GM21576 (cell line): ENCODE measurements around the gene SLC8A1.

ENCODE experiments used
- ATAC-seq: cut with Tn5 transposase; IDR thresholded peaks from one replicate; pipeline ENCODE4 v1.9.1; 2021; ENCODE audit warnings: mild to moderate bottlenecking, moderate library complexity; ENCODE audit not compliant: unreplicated experiment

The SLC8A1 gene

DNA sequence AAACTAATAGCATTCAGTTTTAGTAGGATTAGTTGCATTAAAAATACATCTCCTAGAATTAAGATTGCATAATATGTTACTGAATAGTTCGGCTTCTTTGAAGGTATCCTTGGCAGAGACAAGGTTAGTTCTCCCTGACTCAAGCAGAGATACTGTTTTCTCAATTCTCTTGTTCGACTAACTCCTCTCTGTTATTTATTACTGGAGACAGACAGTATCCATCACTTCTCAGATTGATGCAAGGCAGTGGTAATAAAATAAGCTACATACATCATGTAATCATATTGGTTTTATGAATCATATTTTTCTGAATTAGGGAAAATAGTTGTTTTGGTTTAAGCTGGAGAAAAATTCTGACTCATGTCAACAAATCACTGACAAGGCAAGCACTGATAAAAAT, 134.8 kb downstream of the SLC8A1 start:
- no peak for ATAC-seq

DNA sequence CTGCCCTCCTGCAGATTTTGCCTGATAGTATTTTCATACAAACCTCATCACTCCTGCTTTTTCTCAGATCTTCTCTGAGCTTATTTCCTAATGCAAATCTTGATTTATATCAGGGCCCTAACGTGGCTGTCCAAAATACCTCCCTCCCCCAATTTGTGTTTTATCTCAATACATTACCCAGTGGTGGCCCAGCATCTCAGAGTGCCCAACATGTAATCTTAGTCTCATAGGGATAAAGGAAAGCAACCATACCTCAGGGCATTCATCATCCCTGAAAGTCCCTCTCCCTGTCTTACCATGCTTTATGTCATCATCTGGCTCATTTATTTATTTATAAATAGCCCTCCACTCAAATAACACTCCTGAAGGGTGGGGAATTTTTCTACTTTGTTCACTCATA, 135.3 kb downstream of the SLC8A1 start:
- ATAC-seq, result no peak

DNA sequence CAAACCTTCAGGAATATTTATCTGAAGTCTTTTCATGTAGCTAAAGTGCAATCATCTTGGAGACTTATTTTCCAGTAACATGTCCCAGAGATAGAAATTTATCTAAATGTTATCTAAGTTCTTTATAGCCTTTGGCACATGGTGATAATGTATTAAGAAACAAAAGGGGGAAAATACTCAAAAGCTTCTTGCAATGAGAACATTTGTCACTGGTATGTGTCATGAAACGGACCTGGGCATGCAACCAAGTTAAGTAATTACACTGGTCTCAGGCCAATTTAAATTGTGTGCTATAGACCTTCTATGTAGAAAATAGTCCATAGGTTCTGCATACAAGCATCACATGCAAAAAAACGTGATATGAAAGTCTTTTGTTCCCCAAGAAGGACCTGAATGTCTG, 136.2 kb downstream of the SLC8A1 start:
- no peak for ATAC-seq

DNA sequence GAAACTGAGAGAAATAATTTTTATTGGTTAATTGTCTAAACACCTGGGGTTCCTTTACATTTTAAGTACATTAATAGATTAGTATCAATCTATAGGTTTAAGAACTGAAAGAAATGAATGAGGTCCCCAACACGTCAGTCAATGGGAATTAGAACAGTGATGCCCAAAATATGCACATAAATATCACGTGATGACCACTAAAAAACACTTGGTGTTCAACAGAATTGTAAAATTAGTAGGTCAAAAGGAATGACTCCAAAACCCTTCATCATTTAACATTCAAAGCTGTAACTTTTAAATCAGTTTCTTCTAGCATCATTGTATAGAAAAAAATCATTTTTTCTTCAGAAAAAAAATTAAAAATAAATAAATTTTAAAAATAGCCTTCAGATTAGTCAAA, 140.9 kb downstream of the SLC8A1 start:
- ATAC-seq, result no peak

DNA sequence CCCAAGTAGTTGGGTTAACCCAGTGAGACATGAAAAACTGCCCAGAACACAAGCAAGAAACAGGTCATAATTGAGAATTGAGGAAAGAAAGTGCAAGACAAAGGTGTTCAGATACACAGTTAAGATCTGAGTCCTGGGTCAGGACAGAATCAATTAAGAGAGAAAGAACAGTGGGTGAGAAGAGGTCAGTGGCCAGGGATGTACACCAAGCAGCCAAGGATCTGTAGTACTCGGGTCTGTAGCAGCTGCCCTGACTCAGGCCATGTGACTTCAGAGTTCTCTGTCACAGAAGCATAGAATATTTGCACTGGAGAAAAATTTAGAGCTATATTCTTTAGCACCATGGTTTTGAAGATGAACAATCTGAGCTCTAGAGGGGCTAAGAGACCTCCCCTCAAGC, 141.6 kb downstream of the SLC8A1 start:
- no peak for ATAC-seq

DNA sequence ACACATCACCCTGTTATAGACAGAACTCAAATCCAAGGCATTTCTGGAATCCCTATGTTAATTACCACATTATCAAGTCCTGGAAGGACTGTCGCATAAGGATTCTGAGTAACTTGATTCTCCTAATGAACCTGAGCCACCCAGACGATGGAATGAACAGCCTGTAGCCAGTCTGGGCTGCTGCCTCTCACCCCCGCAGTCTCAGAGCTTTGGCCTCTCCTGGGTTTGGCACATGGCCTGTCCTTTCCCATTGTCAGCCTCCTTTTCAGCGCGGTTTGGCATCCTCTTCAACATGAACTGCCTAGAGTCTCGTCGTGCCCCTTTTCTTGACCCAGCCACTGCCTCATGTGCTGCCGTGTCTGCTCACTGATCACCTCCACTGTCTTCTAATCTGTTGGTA, 147.6 kb downstream of the SLC8A1 start:
- ATAC-seq, result no peak

DNA sequence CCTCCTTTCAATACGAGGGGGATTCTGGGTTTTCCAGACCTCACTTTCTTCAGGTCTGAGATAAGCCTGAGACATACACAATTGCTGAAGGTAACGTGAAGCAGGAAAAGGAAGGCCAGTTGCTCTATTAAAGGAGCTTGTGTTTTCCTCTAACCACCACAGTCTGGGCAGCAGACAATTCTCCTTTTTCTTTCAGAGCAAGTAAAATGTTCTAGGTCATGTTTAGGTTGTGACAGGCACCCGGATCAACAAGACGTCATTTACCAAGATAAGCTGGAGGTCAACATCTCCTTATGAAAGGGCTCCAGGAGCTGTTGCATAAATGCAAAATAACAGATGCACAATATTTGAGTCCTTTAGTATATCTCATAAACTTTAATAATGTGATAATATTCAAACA, 148.1 kb downstream of the SLC8A1 start:
- ATAC-seq, result no peak

DNA sequence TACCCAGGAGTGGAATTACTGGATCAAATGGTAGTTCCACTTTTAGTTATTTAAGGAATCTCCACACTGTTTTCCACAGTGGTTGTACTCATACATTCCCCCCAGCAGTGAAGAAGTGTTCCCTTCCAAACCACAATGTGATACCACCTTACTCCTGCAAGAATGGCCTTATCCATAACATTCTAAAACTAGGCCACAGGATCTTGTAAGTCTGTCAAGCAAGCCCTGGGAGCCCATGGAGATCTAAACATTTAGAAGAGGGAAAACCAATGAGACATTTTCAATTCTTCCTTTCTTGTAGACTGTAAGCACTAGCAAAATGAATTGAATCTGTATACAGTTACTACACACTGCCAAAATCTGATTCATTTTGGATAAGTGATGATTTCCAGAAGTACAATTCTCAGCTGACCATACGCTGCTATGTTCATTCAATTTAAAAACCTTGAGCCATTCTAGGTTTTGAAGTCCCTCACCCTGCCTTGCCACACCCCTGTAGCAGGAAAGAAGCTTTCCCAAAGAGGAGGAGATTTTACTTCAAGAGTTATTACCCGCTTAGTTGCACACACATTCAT, 149.1 kb downstream of the SLC8A1 start:
- ATAC-seq, result no peak

DNA sequence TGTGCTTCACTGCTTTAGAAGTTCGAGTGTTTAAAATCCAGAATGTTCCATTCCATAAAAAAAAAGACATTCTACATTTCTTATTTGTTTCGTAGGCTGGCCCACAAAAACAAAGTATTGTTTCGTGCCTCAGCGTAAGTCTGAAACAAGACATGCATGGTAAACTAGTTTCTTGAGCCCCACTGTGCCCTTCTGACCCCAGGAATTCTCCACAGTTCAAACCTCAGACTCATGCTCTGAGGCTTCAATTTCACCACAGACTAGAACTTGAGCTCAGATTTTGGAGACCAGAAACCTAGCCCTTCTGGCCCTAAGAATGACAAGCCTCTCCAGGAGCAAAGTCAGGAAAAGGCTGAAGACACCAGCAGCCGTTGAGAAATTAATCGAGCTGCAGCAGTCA, 151.5 kb downstream of the SLC8A1 start:
- ATAC-seq, result no peak

DNA sequence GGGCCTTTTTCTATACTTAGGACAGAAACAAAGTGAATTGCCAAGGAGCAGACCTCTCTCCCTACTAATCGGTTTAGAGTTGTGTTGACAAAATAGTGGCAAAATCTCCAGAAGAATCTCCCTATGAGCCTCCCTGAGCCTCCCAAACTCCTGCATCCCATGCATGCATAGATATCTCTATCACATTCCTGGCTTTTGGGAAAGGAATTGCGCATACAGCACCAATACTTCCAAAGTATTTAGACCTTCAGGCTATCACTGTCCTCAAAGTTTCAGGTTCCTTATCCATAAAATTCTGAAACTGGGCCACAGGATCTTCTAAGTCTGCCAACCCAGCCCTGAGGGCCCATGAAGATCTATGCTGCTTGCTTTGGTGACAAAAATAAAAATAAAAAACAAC, 152.1 kb downstream of the SLC8A1 start:
- no peak for ATAC-seq

DNA sequence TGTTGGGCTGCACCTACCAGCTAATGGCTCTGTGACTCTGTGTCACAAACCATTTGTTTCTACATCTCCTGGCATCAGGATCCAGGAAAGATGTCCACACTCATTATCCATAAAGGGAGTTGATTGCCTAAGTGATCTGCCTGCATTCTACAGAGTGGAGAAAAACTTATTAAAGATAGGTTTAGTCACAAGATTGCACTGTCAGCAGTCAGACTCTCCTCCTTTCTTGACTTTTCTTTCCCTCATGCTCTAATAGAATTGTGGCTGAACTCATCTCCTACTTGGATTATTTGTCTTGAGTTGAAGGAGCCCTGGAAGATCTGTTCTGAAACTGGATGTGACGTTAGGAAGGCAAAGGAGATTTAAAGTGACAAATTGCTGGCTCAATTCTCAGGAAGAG, 152.7 kb downstream of the SLC8A1 start:
- ATAC-seq, result no peak

DNA sequence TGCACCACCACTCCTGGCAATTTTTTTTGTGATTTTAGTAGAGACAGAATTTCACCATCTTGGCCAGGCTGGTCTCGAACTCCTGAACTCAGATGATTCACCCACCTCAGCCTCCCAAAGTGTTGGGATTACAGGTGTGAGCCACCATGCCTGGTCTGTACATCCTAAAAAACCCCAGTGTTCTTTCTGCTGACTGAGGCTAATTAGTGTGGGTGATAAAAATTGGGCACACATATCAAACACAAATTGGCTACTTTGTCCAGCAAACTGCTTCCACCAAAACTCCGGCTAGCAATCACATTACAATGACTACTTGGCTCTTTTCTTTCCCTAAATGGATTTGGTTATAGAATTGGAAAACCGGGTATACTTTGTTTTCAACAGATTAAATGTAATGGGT, 153.9 kb downstream of the SLC8A1 start:
- no peak for ATAC-seq

DNA sequence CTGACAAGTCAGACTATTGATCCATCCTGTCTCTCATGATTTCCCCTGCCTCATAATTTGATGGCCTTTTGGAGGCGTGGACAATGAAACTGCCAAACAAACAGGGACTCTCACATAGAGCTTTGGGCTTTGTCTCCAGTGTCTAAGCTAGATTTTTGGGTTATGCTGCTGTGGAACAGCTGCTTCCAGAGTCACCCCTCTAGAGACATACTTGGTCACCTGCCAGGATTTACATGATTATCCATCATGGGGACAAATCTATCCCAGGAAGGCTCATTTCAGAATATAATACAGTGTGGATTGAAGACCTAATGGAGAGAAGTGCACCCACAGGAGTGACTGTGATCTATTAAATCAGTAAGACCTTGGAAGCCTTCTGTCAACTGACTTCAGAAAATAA, 159.6 kb downstream of the SLC8A1 start:
- no peak for ATAC-seq

DNA sequence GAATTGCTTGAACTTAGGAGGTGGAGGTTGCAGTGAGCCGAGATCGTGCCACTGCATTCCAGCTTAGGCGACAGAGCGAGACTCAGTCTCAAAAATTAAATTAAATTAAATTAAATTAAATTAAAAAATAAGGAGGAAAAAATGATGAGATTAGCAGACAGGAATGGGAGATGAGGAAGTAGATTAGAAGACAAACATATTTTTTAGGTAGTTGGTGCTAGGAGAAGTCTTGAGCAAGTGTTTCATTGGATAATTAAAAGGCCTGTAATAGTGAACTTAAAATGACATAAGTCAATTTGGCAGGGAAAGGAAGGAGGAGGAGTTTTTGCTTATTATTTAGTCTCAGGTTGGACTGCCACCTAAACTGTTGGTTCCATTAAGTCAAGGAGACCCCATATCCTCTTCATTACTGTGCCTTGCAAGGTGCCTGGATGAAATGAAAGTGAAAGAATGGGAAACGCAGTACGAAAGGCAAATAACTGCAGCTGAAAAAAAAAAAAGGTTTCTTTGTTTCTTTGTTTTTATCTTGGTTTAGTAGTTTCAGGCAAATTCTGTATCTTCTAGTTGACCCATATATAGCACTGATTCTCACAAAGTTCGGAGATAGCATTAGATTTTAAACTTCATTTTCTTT, 162.0 kb downstream of the SLC8A1 start:
- no peak for ATAC-seq

DNA sequence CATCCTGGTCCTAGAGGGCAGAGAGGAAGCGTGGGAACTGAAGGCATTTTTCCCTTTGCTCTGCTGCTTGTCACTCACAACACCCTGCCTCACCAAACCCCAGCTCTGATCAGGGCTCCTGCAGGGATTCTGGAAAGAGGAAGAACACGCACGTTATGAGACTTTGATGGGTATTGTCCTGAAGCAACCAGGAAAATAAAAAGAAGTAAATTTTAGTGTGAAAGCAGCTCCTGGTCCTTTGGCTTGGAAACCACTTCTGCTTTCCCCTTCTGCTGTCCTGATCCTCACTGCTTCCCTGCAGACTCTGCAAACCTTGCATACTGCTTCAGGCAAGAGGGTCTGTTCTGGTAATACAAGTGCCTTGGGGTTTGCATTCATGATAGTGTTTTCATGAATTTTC, 164.1 kb downstream of the SLC8A1 start:
- ATAC-seq, result no peak

DNA sequence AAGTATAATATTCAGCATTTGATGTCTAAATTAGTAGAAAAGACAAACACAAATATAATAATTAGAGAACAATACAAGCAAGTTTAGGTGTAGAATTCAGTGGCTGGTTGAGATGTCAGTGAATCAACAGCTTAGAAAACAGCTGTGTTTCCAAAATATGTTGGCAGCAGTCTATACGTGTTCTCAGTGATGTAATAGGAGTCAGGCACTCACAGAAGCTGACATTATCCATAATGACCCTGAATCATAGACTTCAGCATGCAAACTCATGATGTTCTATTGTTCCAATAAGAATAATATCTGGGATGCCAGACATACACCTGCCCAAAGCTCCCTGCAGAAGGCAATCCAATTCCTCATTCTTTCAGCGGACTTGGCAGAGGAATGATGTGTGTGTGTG, 164.7 kb downstream of the SLC8A1 start:
- no peak for ATAC-seq

DNA sequence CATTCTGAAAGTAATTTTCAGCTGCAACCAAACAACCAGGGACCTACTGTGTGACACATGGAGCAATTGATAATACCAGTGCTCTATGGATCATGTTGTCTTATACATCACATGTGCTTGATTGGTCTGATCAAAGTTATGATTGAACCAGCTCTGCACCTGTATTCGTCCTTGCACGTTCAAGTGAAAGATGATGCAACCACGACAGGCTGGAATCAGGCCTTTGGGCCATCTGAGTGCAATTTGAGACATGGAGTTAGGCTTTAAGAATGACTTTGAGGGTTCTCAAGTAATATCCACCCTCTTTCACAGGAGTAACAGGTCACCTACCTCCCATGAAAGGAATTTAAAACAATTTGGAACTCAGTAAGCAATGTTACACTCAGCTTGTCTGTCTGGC, 165.2 kb downstream of the SLC8A1 start:
- ATAC-seq, result no peak

DNA sequence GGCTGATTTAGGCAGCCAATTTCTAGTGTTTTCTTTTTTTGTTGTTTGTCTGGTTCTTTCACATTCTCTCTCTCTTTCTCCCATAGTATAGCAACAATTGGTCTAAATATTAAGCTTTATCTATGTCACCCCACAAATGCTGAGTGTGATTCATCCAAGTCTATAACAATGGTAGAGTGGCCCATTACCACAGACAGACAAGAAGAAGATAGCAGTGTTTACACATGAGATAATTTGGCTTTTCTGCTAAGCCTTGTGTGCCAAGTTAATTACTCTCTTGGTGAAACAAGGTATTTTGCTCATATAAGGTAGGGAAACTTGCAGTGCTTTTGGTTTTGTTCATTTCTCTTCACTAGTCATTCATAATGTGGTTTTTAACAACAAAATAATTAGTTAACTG, 166.5 kb downstream of the SLC8A1 start:
- no peak for ATAC-seq

DNA sequence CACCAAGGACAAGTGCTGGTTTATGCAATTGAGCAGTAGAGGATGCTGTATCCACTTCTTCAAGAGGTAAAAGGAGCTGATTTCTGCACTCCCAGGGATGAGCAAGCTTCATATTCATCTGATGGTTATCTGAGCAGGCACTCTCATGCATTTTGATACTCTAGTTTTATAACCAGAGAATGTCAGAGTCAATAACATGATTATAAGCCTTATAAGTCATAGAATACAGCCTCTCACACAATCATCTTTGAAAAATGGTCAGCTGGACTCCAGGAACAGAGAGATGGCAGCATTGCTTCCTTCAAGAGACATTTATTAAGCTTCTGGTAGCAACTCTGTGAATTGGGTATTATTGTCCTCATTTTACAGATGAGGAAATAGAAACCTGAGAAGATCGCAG, 167.1 kb downstream of the SLC8A1 start:
- no peak for ATAC-seq

DNA sequence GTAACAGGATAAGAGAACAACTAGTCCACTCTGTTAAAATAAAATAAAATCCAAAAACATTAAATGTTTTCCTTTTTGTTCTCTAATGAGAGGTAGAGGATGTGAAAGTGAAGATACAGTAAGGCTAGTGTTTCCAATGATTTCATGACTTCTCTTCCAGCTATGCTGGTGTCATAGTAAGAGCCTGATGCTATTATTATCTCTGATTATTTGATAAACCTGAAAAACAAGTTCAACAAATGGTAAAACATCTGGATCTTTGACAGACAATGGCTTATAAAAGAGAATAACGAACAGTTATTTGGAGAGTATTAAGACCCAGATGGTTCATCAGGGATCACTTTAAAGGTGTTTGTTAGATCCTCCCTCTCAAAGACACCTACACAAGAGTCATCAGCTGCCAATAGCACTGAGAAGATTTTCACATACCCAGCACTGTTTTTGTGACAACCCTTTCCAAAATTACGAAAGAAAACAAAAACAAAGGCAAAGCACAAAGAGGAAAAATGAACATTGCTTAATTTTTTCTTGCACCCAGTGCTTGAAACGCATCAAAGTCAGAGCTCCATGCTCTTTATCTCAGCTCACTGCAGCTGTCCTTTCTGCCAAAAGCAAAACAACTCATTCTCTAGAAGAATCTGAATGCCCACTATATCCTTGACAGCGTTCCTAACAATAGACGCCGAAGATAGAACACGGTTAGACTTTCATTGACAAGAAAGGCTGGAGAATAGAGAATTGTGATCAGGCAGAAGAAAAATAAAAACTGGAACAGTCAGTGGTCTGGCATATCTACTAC, 168.6 kb downstream of the SLC8A1 start:
- ATAC-seq, result no peak

DNA sequence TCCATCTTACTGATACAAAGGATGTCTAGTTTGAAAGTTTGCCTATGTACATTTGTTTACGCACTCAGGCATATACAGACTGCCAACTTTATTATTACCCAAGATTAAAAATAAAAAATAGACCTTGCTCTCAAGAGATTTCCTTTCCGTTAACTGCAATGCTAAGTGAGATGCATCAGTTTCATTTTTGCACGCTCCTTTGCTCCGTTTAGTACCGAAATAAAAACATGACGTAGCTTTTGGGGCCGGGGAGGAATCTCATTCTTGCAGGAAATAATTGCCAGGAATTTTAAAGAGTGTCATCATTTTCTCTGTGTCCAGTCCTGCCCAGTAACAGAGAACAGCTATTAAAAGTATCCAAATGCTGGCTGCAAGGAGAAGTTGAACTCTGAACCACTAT, 169.5 kb downstream of the SLC8A1 start:
- ATAC-seq, result peak; percentile 38
